Effector memory CD8-positive, alpha-beta T cell (primary cell): ENCODE results near the gene QPCTL.
A peak's percentile ranks its signal among the peaks of the same experiment; 100 is the strongest.
"Not testable (repeated sequence)": the region's sequence is repeated elsewhere in the genome, so short reads cannot be mapped to it uniquely, and the experiment has no call there.

Experiments used
- ATAC-seq: fragments of 150-1000 bp; cut with Tn5 transposase; replicated peaks from 2 replicates; pipeline ENCODE4 v1.10.0; 2021; ENCODE audit warnings: mild to moderate bottlenecking, moderate library complexity
- DNase-seq, 3 experiments: peaks; one replicate each; pipeline ENCODE4 v3.0.0; 2021
- H3K27ac Mint-ChIP-seq, 2 donors: one replicate each; pipeline ENCODE4 v1.8.0; 2022; ENCODE audit warnings: mild to moderate bottlenecking in 2 of 2, mixed read lengths in 2 of 2, moderate library complexity in 2 of 2
- H3K27me3 Mint-ChIP-seq, 2 donors: one replicate each; pipeline ENCODE4 v1.8.0; 2022; ENCODE audit warnings: mixed read lengths in 2 of 2
- H3K36me3 Mint-ChIP-seq: one replicate; pipeline ENCODE4 v1.8.0; 2022; ENCODE audit warnings: mild to moderate bottlenecking, moderate library complexity, mixed read lengths; ENCODE audit not compliant: insufficient read depth
- H3K4me1 Mint-ChIP-seq, 2 donors: one replicate each; pipeline ENCODE4 v1.8.0; 2022; ENCODE audit warnings: low read depth in 2 of 2, mixed read lengths in 2 of 2
- H3K4me3 Mint-ChIP-seq, 2 donors: one replicate each; pipeline ENCODE4 v1.8.0; 2022; ENCODE audit warnings: mild to moderate bottlenecking in 2 of 2, mixed read lengths in 2 of 2, moderate library complexity in 2 of 2
- H3K9me3 Mint-ChIP-seq, 2 donors: one replicate each; pipeline ENCODE4 v1.8.0; 2022; ENCODE audit warnings: mixed read lengths in 2 of 2

QPCTL gene

GRCh38 chr19:45716359-45717130 lies 24.1 kb downstream of the QPCTL start:
- no peaks in the 10 kb centered on the region for H3K27me3 Mint-ChIP-seq
- DNase-seq: peak in 1 of 3 experiments; percentile 14
- H3K4me3 Mint-ChIP-seq: peak overlapping the region; percentile 95 to 96
- ATAC-seq: no peak
- H3K9me3 Mint-ChIP-seq: no peaks in the 10 kb centered on the region
- H3K36me3 Mint-ChIP-seq: peaks cover 24% of the 10 kb centered on the region
- H3K27ac Mint-ChIP-seq: peak overlapping the region; percentile 81 to 95
- peaks cover 20 to 25% of the 10 kb centered on the region in 2 donors for H3K4me1 Mint-ChIP-seq

GRCh38 chr19:45717131-45717982 lies 24.9 kb downstream of the QPCTL start:
- peaks cover 20 to 25% of the 10 kb centered on the region in 2 donors for H3K4me1 Mint-ChIP-seq
- peak overlapping the region; percentile 81 to 95 for H3K27ac Mint-ChIP-seq
- peak overlapping the region; percentile 95 to 96 for H3K4me3 Mint-ChIP-seq
- no peaks in the 10 kb centered on the region for H3K9me3 Mint-ChIP-seq
- no peaks in the 10 kb centered on the region for H3K27me3 Mint-ChIP-seq
- DNase-seq (peak; percentile 95 to 96 (median 96)), ATAC-seq (peak; percentile 96)
- peaks cover 29% of the 10 kb centered on the region for H3K36me3 Mint-ChIP-seq

- peaks cover 34% of the 10 kb centered on the region for H3K36me3 Mint-ChIP-seq
- peak overlapping the region; percentile 81 to 95 for H3K27ac Mint-ChIP-seq
- no peak for DNase-seq
- no peaks in the 10 kb centered on the region for H3K27me3 Mint-ChIP-seq
- no peak for ATAC-seq
- no peaks in the 10 kb centered on the region for H3K9me3 Mint-ChIP-seq
- H3K4me3 Mint-ChIP-seq: peak overlapping the region; percentile 95 to 96
- peaks cover 20 to 25% of the 10 kb centered on the region in 2 donors for H3K4me1 Mint-ChIP-seq
Observed at GRCh38 chr19:45717983-45718650, 25.7 kb downstream of the QPCTL start.

- ATAC-seq, H3K9me3 Mint-ChIP-seq, H3K4me3 Mint-ChIP-seq, DNase-seq, H3K27me3 Mint-ChIP-seq: not testable (repeated sequence)
- peak overlapping the region in 1 of 2 donors; percentile 23 for H3K27ac Mint-ChIP-seq
- H3K36me3 Mint-ChIP-seq: peaks cover 34% of the 10 kb centered on the region
- H3K4me1 Mint-ChIP-seq: peaks cover 18 to 29% of the 10 kb centered on the region in 2 donors
Observed at GRCh38 chr19:45720065-45720464, 27.6 kb downstream of the QPCTL start.

- not testable (repeated sequence) for DNase-seq, H3K9me3 Mint-ChIP-seq, H3K27me3 Mint-ChIP-seq, ATAC-seq
- Mint-ChIP-seq H3K4me1 (peaks cover 27 to 32% of the 10 kb centered on the region in 2 donors), H3K4me3 (peak overlapping the region in 1 of 2 donors; percentile 45), H3K36me3 (peaks cover 18% of the 10 kb centered on the region), H3K27ac (peak overlapping the region; percentile 29 to 47)
Observed at GRCh38 chr19:45728683-45729082, 36.2 kb downstream of the QPCTL start.

- peak overlapping the region; percentile 90 to 96 for H3K4me3 Mint-ChIP-seq
- no peak for ATAC-seq
Observed at GRCh38 chr19:45729800-45730290, 37.4 kb downstream of the QPCTL start.

GRCh38 chr19:45730368-45731288 lies 38.2 kb downstream of the QPCTL start, which contains the start of gene FBXO46:
FBXO46 (minus strand) TSS chr19:45730896; CDS start chr19:45713495, 17,401 bp downstream.
- H3K27ac Mint-ChIP-seq: peak within 1 kb of the TSS; percentile 95 to 96
- peak; percentile 89 to 93 (median 90) for DNase-seq
- no peaks in the 10 kb centered on the region for H3K27me3 Mint-ChIP-seq
- peak within 1 kb of the TSS; percentile 90 to 96 for H3K4me3 Mint-ChIP-seq
- peaks cover 15% of the 10 kb centered on the region for H3K36me3 Mint-ChIP-seq
- ATAC-seq: peak; percentile 98
- H3K9me3 Mint-ChIP-seq: no peaks in the 10 kb centered on the region
- peaks cover 27 to 28% of the 10 kb centered on the region in 2 donors for H3K4me1 Mint-ChIP-seq

More at GRCh38 chr19:45729800-45730290, 37.4 kb downstream of the QPCTL start:
- Mint-ChIP-seq H3K27ac (peak overlapping the region; percentile 95 to 96), H3K4me1 (peaks cover 27 to 28% of the 10 kb centered on the region in 2 donors), H3K27me3 (no peaks in the 10 kb centered on the region), H3K36me3 (peaks cover 18% of the 10 kb centered on the region), H3K9me3 (no peaks in the 10 kb centered on the region)
- no peak for DNase-seq

GRCh38 chr19:45733160-45733810 lies 40.8 kb downstream of the QPCTL start, which contains the start of gene MEIOSIN:
MEIOSIN (plus strand) TSS chr19:45733439; CDS start chr19:45735377, 1,938 bp downstream.
- H3K9me3 Mint-ChIP-seq: no peaks in the 10 kb centered on the region
- peaks cover 17 to 24% of the 10 kb centered on the region in 2 donors for H3K4me1 Mint-ChIP-seq
- H3K36me3 Mint-ChIP-seq: peaks cover 13% of the 10 kb centered on the region
- peaks cover 0 to 6% of the 10 kb centered on the region in 2 donors for H3K27me3 Mint-ChIP-seq
- ATAC-seq (no peak), DNase-seq (no peak)
- H3K27ac Mint-ChIP-seq: peak within 1 kb of the TSS; percentile 22 to 32
- no peak within 1 kb of the TSS for H3K4me3 Mint-ChIP-seq

GRCh38 chr19:45739498-45740439 lies 47.3 kb downstream of the QPCTL start:
- no peak overlapping the region for H3K27ac Mint-ChIP-seq
- no peak overlapping the region for H3K4me3 Mint-ChIP-seq
- H3K27me3 Mint-ChIP-seq: peaks cover 0 to 29% of the 10 kb centered on the region in 2 donors
- H3K9me3 Mint-ChIP-seq: no peaks in the 10 kb centered on the region
- ATAC-seq (no peak), DNase-seq (no peak)
- peaks cover 3% of the 10 kb centered on the region for H3K36me3 Mint-ChIP-seq
- H3K4me1 Mint-ChIP-seq: no peaks in the 10 kb centered on the region

- H3K27ac Mint-ChIP-seq: no peak overlapping the region
- peaks cover 10 to 55% of the 10 kb centered on the region in 2 donors for H3K27me3 Mint-ChIP-seq
- no peak for ATAC-seq
- no peaks in the 10 kb centered on the region for H3K4me1 Mint-ChIP-seq
- H3K36me3 Mint-ChIP-seq: no peaks in the 10 kb centered on the region
- H3K9me3 Mint-ChIP-seq: no peaks in the 10 kb centered on the region
- DNase-seq: no peak
- no peak overlapping the region for H3K4me3 Mint-ChIP-seq
Observed at GRCh38 chr19:45742969-45743368, 50.5 kb downstream of the QPCTL start.

- Mint-ChIP-seq H3K27ac (no peak overlapping the region), H3K4me3 (no peak overlapping the region), H3K9me3 (no peaks in the 10 kb centered on the region), H3K36me3 (no peaks in the 10 kb centered on the region), H3K27me3 (peaks cover 10 to 51% of the 10 kb centered on the region in 2 donors), H3K4me1 (no peaks in the 10 kb centered on the region)
- DNase-seq: no peak
- ATAC-seq: no peak
Observed at GRCh38 chr19:45745606-45746005, 53.1 kb downstream of the QPCTL start.
